Measurements from ENCODE around the gene SOD3. TPM values are rescaled to one million over a fixed set of nuclear protein-coding genes. Genes with fewer than 3 reads are reported as not detected.

The SOD3 gene, protein sequence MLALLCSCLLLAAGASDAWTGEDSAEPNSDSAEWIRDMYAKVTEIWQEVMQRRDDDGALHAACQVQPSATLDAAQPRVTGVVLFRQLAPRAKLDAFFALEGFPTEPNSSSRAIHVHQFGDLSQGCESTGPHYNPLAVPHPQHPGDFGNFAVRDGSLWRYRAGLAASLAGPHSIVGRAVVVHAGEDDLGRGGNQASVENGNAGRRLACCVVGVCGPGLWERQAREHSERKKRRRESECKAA
- total RNA-seq (1 to 10 TPM; 2.6 to 5.8 TPM), polyA plus RNA-seq (1 to 10 TPM; 3.4 to 8.1 TPM)

DNA sequence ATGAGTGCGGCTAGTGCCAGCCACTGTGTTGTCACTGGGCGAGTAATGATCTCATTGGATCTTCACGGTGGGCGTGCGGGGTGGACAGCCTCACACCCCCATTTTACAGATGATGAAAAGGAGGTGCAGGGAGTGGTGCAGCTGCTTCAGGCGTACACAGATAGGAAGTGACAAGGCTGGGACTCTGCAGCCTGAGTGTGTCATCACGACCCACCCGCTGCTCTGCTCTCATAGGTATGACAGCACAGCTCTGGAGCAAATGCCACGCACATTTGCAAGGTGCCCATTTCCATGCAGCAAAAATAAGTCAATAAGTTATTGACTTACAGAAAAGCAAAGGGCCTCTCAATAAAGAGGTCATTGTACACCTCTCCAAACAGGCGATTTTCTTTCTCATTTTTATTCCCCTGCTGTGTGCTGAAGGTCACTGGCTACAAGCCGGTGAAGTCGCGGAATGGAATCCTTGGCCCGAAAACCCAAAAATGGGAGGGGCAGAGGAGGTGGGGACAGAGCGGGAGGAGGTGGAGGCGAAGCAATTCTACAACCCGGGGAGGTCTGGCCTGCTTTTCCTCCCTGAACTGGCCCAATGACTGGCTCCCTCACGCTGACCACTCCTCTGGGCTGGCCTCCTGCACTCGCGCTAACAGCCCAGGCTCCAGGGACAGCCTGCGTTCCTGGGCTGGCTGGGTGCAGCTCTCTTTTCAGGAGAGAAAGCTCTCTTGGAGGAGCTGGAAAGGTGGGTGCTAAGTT, at the start of gene SOD3:
Gene SOD3, plus strand, starts transcription at position 658 of the 750 bp plus-strand sequence. CDS start 3,949 bp downstream, outside the sequence.
- Histone ChIP-seq H3K27ac (ENCODE audit: low read depth in 1 of 2, low read length in 2 of 2) (peak within 1 kb of the TSS; percentile 53 to 68), H3K27me3 (ENCODE audit: control insufficient read depth in 4 of 4, insufficient read depth in 4 of 4, low read length in 3 of 4) (peaks cover 0 to 5% (median 4%) of the 10 kb centered on the region in 4 donors), H3K9ac (ENCODE audit: low read depth in 1 of 2, low read length in 2 of 2) (no peak within 1 kb of the TSS), H3K4me3 (ENCODE audit: low read depth in 1 of 3, low read length in 3 of 3) (no peak within 1 kb of the TSS), H3K4me1 (ENCODE audit: control insufficient read depth in 4 of 4, insufficient read depth in 4 of 4, low read length in 3 of 4) (peaks cover 0 to 13% (median 7%) of the 10 kb centered on the region in 4 donors), H3K9me3 (ENCODE audit: control insufficient read depth in 4 of 4, low read length in 3 of 4) (no peaks in the 10 kb centered on the region), H3K36me3 (ENCODE audit: control insufficient read depth in 4 of 4, insufficient read depth in 3 of 4, low read depth in 1 of 4, low read length in 3 of 4) (no peaks in the 10 kb centered on the region)
- no peak for DNase-seq (ENCODE audit: low spot score)
- 31% methylated on average over 21 of the region's 21 CpGs for WGBS
- TF ChIP-seq RAD21 (IDR thresholded peaks at IDR 0.05) = peak in 1 of 2 donors; percentile 10
- peak in 1 of 2 donors; percentile 27 for TF ChIP-seq RXRA (IDR thresholded peaks at IDR 0.05)
- no peak for TF ChIP-seq YY1 (IDR thresholded peaks at IDR 0.05)
- TF ChIP-seq, protein P1, sequence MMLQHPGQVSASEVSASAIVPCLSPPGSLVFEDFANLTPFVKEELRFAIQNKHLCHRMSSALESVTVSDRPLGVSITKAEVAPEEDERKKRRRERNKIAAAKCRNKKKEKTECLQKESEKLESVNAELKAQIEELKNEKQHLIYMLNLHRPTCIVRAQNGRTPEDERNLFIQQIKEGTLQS (IDR thresholded peaks at IDR 0.05) = no peak
- TF ChIP-seq SP1 (IDR thresholded peaks at IDR 0.05) = peak; percentile 59
- TF ChIP-seq NR2F2 (IDR thresholded peaks at IDR 0.05) = peak; percentile 29

DNA sequence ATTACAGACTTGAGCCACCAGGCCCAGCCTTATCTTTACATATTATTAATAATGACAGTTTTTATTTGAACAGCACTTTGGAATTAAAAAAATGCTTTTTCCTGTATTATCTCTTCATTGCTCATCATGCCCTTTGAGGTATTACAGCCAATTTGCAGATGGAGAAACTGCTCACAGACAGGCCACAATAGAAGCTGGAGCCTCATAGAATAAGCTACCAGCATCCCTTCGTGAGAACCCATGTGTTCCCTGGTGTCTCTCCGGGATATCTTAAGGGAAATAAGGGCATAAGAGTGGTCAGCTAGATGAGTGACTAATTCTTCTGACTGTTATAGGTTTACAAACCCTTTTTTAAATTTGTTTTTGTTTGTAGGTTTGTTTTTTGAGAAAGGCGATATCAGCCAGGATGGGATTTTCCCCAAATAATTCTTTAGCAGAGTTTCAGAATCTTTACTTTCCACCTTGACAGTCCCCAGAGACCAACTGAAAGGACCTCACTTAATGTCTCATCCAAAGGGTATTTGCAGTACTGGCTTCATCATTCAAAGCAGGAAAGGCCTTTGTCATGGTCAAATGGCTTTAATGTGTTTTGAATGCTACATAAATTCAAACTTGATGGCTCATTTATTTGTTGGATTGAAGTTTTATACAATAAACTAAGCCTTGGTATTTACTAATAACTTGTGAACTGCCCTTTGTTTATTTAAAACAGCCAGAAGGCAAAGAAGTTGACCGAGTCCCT, 48.0 kb upstream of the SOD3 start:
- H3K27ac ChIP-seq (ENCODE audit: low read depth in 1 of 2, low read length in 2 of 2) = no peak overlapping the region
- H3K4me3 ChIP-seq (ENCODE audit: low read depth in 1 of 3, low read length in 3 of 3) = no peak overlapping the region
- H3K9ac ChIP-seq (ENCODE audit: low read depth in 1 of 2, low read length in 2 of 2) = no peak overlapping the region
- H3K27me3 ChIP-seq (ENCODE audit: control insufficient read depth in 4 of 4, insufficient read depth in 4 of 4, low read length in 3 of 4) = no peaks in the 10 kb centered on the region
- H3K4me1 ChIP-seq (ENCODE audit: control insufficient read depth in 4 of 4, insufficient read depth in 4 of 4, low read length in 3 of 4) = peaks cover 0 to 4% (median 0%) of the 10 kb centered on the region in 4 donors
- WGBS = 79% methylated on average over 4 of the region's 4 CpGs
- H3K36me3 ChIP-seq (ENCODE audit: control insufficient read depth in 4 of 4, insufficient read depth in 3 of 4, low read depth in 1 of 4, low read length in 3 of 4) = no peaks in the 10 kb centered on the region
- TF ChIP-seq, protein P1 (IDR thresholded peaks at IDR 0.05) = no peak
- TF ChIP-seq HNF4A (conservative IDR thresholded peaks at IDR 0.05) (no peak), TAF1 (conservative IDR thresholded peaks at IDR 0.05) (no peak), YY1 (IDR thresholded peaks at IDR 0.05) (no peak)
- TF ChIP-seq, protein P2, sequence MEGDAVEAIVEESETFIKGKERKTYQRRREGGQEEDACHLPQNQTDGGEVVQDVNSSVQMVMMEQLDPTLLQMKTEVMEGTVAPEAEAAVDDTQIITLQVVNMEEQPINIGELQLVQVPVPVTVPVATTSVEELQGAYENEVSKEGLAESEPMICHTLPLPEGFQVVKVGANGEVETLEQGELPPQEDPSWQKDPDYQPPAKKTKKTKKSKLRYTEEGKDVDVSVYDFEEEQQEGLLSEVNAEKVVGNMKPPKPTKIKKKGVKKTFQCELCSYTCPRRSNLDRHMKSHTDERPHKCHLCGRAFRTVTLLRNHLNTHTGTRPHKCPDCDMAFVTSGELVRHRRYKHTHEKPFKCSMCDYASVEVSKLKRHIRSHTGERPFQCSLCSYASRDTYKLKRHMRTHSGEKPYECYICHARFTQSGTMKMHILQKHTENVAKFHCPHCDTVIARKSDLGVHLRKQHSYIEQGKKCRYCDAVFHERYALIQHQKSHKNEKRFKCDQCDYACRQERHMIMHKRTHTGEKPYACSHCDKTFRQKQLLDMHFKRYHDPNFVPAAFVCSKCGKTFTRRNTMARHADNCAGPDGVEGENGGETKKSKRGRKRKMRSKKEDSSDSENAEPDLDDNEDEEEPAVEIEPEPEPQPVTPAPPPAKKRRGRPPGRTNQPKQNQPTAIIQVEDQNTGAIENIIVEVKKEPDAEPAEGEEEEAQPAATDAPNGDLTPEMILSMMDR (IDR thresholded peaks at IDR 0.05; ENCODE audit: low read depth, low read length, missing input control) = no peak
- TF ChIP-seq, protein P3, sequence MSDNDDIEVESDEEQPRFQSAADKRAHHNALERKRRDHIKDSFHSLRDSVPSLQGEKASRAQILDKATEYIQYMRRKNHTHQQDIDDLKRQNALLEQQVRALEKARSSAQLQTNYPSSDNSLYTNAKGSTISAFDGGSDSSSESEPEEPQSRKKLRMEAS (IDR thresholded peaks at IDR 0.05) = no peak
- TF ChIP-seq, protein P4, sequence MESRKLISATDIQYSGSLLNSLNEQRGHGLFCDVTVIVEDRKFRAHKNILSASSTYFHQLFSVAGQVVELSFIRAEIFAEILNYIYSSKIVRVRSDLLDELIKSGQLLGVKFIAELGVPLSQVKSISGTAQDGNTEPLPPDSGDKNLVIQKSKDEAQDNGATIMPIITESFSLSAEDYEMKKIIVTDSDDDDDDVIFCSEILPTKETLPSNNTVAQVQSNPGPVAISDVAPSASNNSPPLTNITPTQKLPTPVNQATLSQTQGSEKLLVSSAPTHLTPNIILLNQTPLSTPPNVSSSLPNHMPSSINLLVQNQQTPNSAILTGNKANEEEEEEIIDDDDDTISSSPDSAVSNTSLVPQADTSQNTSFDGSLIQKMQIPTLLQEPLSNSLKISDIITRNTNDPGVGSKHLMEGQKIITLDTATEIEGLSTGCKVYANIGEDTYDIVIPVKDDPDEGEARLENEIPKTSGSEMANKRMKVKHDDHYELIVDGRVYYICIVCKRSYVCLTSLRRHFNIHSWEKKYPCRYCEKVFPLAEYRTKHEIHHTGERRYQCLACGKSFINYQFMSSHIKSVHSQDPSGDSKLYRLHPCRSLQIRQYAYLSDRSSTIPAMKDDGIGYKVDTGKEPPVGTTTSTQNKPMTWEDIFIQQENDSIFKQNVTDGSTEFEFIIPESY (IDR thresholded peaks at IDR 0.05) = no peak
- H3K9me3 ChIP-seq (ENCODE audit: control insufficient read depth in 4 of 4, low read length in 3 of 4) = peaks cover 0 to 2% (median under 1%) of the 10 kb centered on the region in 4 donors
- DNase-seq (ENCODE audit: low spot score) = no peak
